ENCODE measurements around the gene ACAP3. TPM values are rescaled to one million over a fixed set of nuclear protein-coding genes. Genes with fewer than 3 reads are reported as not detected.

Gene ACAP3
- total RNA-seq, 1 experiment from 2014 or later, result 44.8 TPM

DNA sequence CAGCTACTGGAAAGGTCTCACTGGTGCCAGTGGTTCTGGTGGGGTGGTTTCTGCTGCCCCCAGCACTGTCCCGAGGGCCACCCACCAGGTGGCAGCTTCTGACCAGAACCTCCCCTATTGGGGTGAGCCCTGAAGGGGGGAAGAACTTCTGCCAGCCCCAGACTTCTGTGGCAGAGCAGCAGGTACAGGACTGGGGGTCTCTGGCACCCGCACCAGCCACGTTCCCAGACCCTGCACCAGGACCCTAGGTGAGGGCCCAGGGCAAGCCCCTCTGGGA is 2.3 kb upstream of the ACAP3 start:
- Histone ChIP-seq H3K4me3 (no peak overlapping the region), H3K36me3 (peaks cover 76% of the 10 kb centered on the region)
- DNase-seq (ENCODE audit: low read depth in 1 of 2, low spot score in 2 of 2), result no peak

DNA sequence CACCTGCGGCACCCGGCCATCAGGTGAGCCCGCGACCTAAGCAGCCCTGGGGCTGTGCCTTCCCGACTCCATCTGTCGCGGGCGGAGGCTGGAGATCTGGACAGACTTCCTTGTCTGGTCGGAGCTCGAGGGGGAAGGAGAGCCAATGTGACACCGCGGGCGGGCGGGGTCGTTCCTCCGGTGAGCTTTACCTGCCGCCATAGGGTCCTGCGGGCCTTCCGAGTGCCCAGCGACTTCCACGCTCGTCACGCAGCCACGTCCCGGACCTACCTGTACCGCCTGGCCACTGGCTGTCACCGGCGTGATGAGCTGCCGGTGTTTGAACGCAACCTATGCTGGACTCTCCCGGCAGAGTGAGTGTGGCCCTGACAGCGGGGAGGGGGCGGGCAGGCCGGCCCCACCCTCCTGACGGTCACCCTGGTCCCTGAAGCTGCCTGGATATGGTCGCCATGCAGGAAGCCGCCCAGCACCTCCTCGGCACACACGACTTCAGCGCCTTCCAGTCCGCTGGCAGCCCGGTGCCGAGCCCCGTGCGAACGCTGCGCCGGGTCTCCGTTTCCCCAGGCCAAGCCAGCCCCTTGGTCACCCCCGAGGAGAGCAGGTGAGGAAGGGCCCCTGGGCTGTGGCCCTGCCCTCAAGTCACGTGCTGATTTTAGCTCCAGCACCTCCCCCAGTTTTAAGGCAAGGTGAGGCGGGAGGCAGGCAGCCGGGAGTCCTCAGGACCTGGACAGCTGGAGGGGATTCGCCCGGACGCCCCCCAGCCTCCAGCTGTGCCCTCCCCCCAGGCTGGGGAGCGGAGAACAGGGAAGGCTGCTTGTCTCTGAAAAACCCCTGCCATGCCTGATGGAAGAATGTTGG is 1.8 kb upstream of the ACAP3 start:
- no peak overlapping the region; the same call in 1 of the 2 replicates for H3K27ac ChIP-seq
- H3K4me1 ChIP-seq (replicated peaks), result peaks cover 51% of the 10 kb centered on the region
- DNase-seq (ENCODE audit: low read depth in 1 of 2, low spot score in 2 of 2), result no peak
- H3K9me3 ChIP-seq (replicated peaks), result 0 out of 2 replicates have a peak, but pooled peaks cover 5% of the 10 kb centered on the region
- peaks cover 74% of the 10 kb centered on the region for H3K36me3 ChIP-seq
- peak overlapping the region; percentile 91 for H3K4me3 ChIP-seq
- H3K27me3 ChIP-seq (replicated peaks), result no peaks in the 10 kb centered on the region

More for the DNA sequence above, 2.3 kb upstream of the ACAP3 start:
- no peaks in the 10 kb centered on the region for H3K27me3 ChIP-seq (replicated peaks)
- H3K27ac ChIP-seq, result no peak overlapping the region
- 0 out of 2 replicates have a peak, but pooled peaks cover 5% of the 10 kb centered on the region for H3K9me3 ChIP-seq (replicated peaks)
- peaks cover 45% of the 10 kb centered on the region for H3K4me1 ChIP-seq (replicated peaks)

DNA sequence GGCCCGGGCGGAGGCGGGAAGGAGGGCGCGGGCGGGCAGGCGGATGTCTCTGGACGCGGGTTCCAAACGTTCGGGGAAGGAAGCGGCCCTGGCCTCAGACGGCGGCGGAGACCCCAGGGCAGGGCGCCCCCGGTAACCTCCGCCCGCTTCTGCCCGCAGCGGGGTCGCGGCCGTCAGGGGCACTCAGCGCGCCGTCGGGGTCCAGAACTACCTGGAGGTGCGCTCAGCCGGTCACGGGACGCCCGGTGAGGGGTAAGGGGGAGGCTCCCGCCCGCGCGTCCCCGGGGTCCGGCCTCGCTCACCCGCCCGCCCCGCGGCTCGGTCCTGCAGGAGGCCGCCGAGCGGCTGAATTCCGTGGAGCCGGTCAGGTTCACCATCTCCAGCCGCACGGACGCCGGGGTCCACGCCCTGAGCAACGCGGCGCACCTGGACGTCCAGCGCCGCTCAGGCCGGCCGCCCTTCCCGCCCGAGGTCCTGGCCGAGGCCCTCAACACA is 1.1 kb upstream of the ACAP3 start:
- peaks cover 54% of the 10 kb centered on the region for H3K4me1 ChIP-seq (replicated peaks)
- peak in 1 of 2 experiments; percentile 76 for DNase-seq (ENCODE audit: low read depth in 1 of 2, low spot score in 2 of 2)
- no peaks in the 10 kb centered on the region for H3K27me3 ChIP-seq (replicated peaks)
- H3K4me3 ChIP-seq, result peak overlapping the region; percentile 91
- H3K27ac ChIP-seq, result peak overlapping the region; percentile 74
- H3K9me3 ChIP-seq (replicated peaks), result 0 out of 2 replicates have a peak, but pooled peaks cover 5% of the 10 kb centered on the region
- peaks cover 70% of the 10 kb centered on the region for H3K36me3 ChIP-seq

GRCh38 chr1:1307261-1307922 is 338 bp downstream of the ACAP3 start:
- Histone ChIP-seq H3K36me3 (peaks cover 59% of the 10 kb centered on the region), H3K27ac (peak overlapping the region; percentile 45; the same call in 1 of the 2 replicates), H3K9me3 (replicated peaks) (0 out of 2 replicates have a peak, but pooled peaks cover 5% of the 10 kb centered on the region), H3K27me3 (replicated peaks) (no peaks in the 10 kb centered on the region), H3K4me3 (peak overlapping the region; percentile 91), H3K4me1 (replicated peaks) (peaks cover 54% of the 10 kb centered on the region)
- DNase-seq (ENCODE audit: low read depth in 1 of 2, low spot score in 2 of 2), result peak in 1 of 2 experiments; percentile 45

DNA sequence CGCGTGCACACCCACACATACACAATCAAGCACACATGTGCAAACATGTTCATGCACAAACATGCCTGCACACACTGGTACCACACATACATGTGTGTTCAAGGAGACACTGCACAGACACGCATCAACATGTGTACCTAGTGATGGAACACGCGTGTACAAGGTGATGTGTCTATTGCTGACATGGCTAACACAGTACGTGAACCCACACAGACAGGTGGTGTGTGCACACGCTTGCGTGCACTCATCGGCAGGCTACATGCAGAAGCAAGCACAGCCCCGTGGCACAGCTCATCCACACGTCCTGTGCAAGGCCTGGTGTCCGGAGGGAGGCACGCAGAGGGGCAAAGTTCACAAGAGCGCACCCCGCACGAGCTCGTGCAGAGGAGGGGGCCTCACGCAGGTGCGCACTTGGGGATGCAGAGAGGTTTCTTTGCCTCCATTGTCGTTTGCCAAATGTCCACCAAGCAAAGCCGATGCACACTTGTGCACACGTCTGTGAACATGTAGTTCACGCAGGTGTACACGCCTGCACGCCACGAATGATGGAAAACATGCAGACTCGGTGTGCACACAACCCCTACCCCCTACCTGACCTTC is 969 bp downstream of the ACAP3 start:
- no peak for DNase-seq (ENCODE audit: low read depth in 1 of 2, low spot score in 2 of 2)
- 0 out of 2 replicates have a peak, but pooled peaks cover 5% of the 10 kb centered on the region for H3K9me3 ChIP-seq (replicated peaks)

DNA sequence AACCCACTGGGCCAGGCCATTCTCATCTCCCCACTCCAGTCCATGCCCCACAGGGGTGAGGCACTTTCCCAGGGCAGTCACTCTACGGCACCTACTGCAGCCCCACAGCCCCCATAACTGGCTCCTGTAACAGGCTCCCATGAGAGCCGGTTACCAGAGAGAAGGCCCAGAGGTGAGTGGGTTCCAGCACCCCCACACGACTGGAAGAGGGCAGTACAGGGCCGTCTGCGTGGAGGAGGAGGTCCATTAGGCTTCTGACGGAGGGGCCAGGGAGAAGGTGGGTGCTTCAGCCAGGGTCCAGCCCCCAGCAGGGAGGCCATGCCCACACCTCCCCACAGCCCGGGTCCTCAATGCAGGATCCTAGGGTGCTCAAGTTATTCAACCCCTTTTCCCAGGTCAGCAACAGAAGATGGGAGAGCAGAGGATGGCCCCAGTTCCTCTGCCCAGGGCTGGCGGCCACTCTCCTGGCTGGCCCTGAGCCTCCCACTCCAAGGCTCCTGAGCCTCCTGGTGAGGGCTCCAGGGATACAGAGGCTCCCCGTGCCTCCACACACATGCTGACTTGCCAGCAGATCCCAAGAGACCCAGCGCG is 1.6 kb downstream of the ACAP3 start:
- Histone ChIP-seq H3K36me3 (peaks cover 51% of the 10 kb centered on the region), H3K4me1 (replicated peaks) (peaks cover 54% of the 10 kb centered on the region), H3K4me3 (peak overlapping the region; percentile 91), H3K27me3 (replicated peaks) (no peaks in the 10 kb centered on the region), H3K27ac (peak overlapping the region; percentile 67), H3K9me3 (replicated peaks) (0 out of 2 replicates have a peak, but pooled peaks cover 5% of the 10 kb centered on the region)
- DNase-seq (ENCODE audit: low read depth in 1 of 2, low spot score in 2 of 2), result peak in 1 of 2 experiments; percentile 34

More for the DNA sequence above, 969 bp downstream of the ACAP3 start:
- H3K4me1 ChIP-seq (replicated peaks), result peaks cover 54% of the 10 kb centered on the region
- H3K36me3 ChIP-seq, result peaks cover 57% of the 10 kb centered on the region
- H3K27ac ChIP-seq, result no peak overlapping the region
- H3K27me3 ChIP-seq (replicated peaks), result no peaks in the 10 kb centered on the region
- H3K4me3 ChIP-seq, result peak overlapping the region; percentile 91

GRCh38 chr1:1305300-1306069 is 2.2 kb downstream of the ACAP3 start:
- DNase-seq (ENCODE audit: low read depth in 1 of 2, low spot score in 2 of 2), result peak; percentile 73 to 80
- Histone ChIP-seq H3K27ac (peak overlapping the region; percentile 67), H3K36me3 (peaks cover 48% of the 10 kb centered on the region), H3K4me1 (replicated peaks) (peaks cover 54% of the 10 kb centered on the region), H3K9me3 (replicated peaks) (0 out of 2 replicates have a peak, but pooled peaks cover 5% of the 10 kb centered on the region), H3K27me3 (replicated peaks) (no peaks in the 10 kb centered on the region), H3K4me3 (peak overlapping the region; percentile 15)

DNA sequence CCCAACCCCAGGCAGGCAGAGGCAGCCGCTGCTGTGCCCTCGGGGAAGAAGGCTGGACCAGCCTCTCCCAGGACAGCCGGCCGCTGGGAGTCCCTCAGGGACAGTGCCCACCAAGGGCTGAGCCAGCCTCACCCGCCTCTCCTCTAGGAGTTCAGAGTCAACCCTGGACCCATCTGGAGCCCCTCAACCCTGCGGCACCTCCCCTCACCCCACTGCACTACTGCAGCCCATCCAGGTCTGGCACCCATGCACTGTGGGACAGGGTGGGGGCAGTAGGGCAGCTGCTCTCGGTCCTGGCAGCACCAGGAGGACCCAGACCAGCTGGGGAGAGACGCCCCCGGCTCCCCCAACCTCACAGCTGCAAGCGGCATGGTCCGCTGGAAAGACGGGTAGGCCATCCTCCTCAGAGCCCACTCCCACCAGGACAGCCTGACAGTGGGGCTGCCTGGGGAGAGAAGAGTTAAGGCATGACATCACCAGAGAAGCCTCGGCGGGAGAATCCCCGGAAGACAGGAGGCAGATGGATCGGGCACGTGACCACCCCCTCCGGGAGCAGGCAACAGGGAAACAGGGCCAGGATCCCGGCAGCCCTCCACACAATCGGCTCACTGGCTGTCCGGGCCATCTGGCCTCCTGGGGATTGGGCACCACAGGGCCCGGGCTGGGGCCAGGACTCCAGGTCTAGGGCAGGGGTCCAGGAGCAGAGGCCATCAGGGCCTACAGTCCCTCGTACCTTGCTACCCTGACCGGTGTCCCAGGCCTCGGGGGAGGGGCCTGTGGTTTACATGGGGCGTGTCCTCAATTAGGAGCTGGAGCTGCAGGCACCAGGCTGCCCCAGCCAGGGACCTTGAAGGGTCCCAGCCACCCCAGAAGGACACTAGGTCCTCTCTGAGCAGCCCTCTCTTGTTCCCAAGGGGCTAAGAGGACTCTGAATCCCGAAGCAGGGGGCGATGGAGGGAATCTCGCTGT is 3.1 kb downstream of the ACAP3 start:
- Histone ChIP-seq H3K9me3 (replicated peaks) (0 out of 2 replicates have a peak, but pooled peaks cover 5% of the 10 kb centered on the region), H3K27ac (peak overlapping the region; percentile 67), H3K27me3 (replicated peaks) (no peaks in the 10 kb centered on the region), H3K4me1 (replicated peaks) (peaks cover 48% of the 10 kb centered on the region), H3K4me3 (peak overlapping the region; percentile 15), H3K36me3 (peaks cover 47% of the 10 kb centered on the region)
- peak; percentile 76 to 81 for DNase-seq (ENCODE audit: low read depth in 1 of 2, low spot score in 2 of 2)

DNA sequence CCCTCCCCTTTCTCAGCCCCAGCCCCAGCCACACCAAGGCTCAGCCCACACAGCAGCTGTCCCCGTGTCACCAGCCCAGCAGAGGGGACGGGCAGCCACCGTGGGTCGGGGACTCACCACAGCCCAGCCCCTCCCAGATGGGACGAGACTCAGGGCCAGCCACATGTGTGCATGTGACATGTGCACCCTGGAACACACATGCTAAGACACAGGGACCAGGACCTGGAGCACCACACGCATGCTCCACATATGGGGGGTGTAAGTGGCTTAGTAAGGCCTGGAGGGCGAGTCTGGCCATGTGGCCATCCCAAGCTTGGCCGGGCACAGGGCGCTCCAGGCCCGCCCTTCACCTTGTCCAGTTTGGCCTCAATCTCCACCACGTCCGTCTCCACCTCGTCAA is 4.0 kb downstream of the ACAP3 start:
- peaks cover 40% of the 10 kb centered on the region for H3K4me1 ChIP-seq (replicated peaks)
- DNase-seq (ENCODE audit: low read depth in 1 of 2, low spot score in 2 of 2), result no peak
- H3K4me3 ChIP-seq, result no peak overlapping the region
- no peak overlapping the region for H3K27ac ChIP-seq
- peaks cover 47% of the 10 kb centered on the region for H3K36me3 ChIP-seq
- H3K9me3 ChIP-seq (replicated peaks), result 0 out of 2 replicates have a peak, but pooled peaks cover 5% of the 10 kb centered on the region
- no peaks in the 10 kb centered on the region for H3K27me3 ChIP-seq (replicated peaks)

DNA sequence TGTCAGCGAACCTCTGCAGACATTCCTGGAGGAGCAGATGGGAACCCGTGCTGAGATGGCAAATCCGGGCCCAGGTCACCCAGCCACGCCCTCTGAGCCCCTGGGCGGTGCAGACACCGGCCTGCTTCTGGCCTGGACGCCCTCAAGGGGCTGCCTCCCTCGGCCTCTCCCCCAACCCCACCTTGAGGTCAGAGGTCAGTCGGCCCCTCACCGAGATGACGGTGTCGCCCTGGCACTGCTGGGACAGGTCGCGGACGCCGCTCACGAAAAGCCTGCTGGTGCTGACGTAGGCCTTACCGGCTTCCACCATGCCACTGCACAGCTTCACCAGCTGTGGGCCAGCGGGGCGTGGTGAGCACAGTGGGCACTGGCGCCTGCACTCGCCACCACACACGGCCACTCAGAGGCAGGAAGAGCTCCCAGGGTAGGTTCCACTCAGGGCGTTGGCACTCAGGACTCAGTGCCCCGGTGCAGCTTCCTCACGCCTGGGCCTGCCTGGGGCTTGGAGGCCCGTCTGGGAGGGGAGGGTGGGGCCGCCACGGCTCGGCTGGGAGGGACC is 4.7 kb downstream of the ACAP3 start:
- Histone ChIP-seq H3K36me3 (peaks cover 45% of the 10 kb centered on the region), H3K27ac (no peak overlapping the region), H3K9me3 (replicated peaks) (0 out of 2 replicates have a peak, but pooled peaks cover 5% of the 10 kb centered on the region), H3K4me3 (no peak overlapping the region), H3K4me1 (replicated peaks) (peaks cover 36% of the 10 kb centered on the region), H3K27me3 (replicated peaks) (no peaks in the 10 kb centered on the region)
- no peak for DNase-seq (ENCODE audit: low read depth in 1 of 2, low spot score in 2 of 2)

DNA sequence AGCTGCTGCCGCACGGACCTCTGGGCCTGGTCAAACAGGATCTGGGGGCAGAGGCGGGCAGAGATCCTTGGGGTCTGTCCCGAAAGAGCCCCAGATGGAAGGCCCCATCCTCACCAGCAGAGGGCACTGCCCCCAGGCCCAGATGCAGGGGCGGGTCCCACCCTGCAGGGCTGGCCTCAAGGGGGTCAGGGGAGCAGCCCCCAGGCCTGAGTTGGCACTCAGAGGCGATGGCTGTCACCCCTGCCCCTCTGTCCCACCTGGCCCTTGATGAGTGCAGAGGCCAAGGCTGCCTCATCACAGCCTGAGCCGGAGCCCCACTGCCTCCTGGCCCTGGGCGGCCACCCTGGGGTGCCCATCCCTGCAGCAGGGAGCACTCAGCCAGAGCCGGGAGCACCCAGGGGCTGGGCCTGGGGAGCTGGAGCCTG is 5.7 kb downstream of the ACAP3 start:
- Histone ChIP-seq H3K4me3 (no peak overlapping the region), H3K27ac (no peak overlapping the region), H3K4me1 (replicated peaks) (peaks cover 28% of the 10 kb centered on the region), H3K9me3 (replicated peaks) (0 out of 2 replicates have a peak, but pooled peaks cover under 1% of the 10 kb centered on the region), H3K27me3 (replicated peaks) (no peaks in the 10 kb centered on the region), H3K36me3 (peaks cover 40% of the 10 kb centered on the region)
- DNase-seq (ENCODE audit: low read depth in 1 of 2, low spot score in 2 of 2), result no peak
